BJ (cell line): ENCODE results near the gene ETS1. TPM values are rescaled to one million over a fixed set of nuclear protein-coding genes. Genes with fewer than 3 reads are reported as not detected.
A peak's percentile ranks its signal among the peaks of the same experiment; 100 is the strongest.

Experiments
- CTCF ChIA-PET: fragments of 350-600 bp; formaldehyde crosslinking; extraction: SDS; loops from one replicate; lab custom pipeline; 2021; ENCODE audit warnings: antibody characterized with exemption, inconsistent platforms; lab: Yijun Ruan, JAX
- POLR2A ChIA-PET: fragments of 300-600 bp; sonication (Branson Sonifier 250); formaldehyde crosslinking; extraction: SDS; loops from one replicate; lab custom pipeline; 2021; ENCODE audit warnings: antibody characterized with exemption; lab: Charles Lee
- DNase-seq: peaks from one replicate; pipeline ENCODE4 v3.0.0-alpha.2; 2011; ENCODE audit warnings: low read depth
- H3K27me3 ChIP-seq: 2 replicates; pipeline ENCODE4 v1.6.0; 2011; ENCODE audit warnings: low read length; ENCODE audit not compliant: control insufficient read depth, insufficient read depth
- H3K36me3 ChIP-seq: 2 replicates; pipeline ENCODE4 v1.5.1; 2011; ENCODE audit warnings: low read length; ENCODE audit not compliant: control insufficient read depth, insufficient read depth
- H3K4me3 ChIP-seq: 2 replicates; pipeline ENCODE4 v1.5.1; 2011; ENCODE audit warnings: low read depth, mild to moderate bottlenecking, control low read depth, low read length
- polyA plus RNA-seq: library from polyadenylated mRNA; depleted of rRNA; stranded (reverse); fragments of >200 nt; gene quantifications from 2 replicates; pipeline ENCODE4 v1.2.3, GENCODE V29; 2011
- TF ChIP-seq, protein P1 (sequence below): IDR thresholded peaks from 2 replicates; pipeline ENCODE4 v1.5.1; 2011; ENCODE audit warnings: low read depth, mild to moderate bottlenecking, control low read depth, inconsistent platforms, low read length, moderate library complexity; ENCODE audit not compliant: insufficient read depth

Gene ETS1
- polyA plus RNA-seq, 1 experiment: 38.5 TPM

DNA sequence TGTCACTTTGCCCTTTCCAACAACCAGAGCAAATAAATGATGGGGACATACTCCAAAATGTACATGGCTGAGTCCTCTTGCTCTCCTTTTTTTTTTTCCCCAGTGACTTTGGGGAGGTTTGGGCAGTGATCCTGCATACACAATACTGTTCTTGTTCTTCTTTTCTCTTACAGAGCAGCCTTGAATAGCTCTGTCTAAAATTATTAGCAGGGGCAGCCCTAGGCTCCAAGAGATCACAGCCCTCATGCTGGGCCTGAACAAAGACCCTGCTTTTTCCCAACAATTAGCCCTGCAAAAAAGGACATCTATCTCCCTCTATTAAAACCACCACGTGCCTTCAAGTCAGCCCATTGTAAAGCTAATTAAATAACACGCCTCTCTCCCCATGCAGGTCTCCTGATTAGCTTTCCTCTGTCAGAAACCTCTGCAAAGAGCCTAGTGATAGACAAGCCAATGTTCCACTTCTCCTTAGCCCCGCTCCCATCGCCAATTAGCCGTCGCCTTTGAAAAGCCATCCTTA is 54.7 kb downstream of the ETS1 start:
- no peaks in the 10 kb centered on the region for H3K27me3 ChIP-seq
- CTCF ChIA-PET: interaction anchor here (0.8 to 0.9 kb wide), 2 partner anchors 23 to 98 kb away, joined by 3 read pairs; no protein-coding TSS in a partner anchor
- no peaks in the 10 kb centered on the region for H3K36me3 ChIP-seq
- DNase-seq: no peak
- TF ChIP-seq, protein P1, sequence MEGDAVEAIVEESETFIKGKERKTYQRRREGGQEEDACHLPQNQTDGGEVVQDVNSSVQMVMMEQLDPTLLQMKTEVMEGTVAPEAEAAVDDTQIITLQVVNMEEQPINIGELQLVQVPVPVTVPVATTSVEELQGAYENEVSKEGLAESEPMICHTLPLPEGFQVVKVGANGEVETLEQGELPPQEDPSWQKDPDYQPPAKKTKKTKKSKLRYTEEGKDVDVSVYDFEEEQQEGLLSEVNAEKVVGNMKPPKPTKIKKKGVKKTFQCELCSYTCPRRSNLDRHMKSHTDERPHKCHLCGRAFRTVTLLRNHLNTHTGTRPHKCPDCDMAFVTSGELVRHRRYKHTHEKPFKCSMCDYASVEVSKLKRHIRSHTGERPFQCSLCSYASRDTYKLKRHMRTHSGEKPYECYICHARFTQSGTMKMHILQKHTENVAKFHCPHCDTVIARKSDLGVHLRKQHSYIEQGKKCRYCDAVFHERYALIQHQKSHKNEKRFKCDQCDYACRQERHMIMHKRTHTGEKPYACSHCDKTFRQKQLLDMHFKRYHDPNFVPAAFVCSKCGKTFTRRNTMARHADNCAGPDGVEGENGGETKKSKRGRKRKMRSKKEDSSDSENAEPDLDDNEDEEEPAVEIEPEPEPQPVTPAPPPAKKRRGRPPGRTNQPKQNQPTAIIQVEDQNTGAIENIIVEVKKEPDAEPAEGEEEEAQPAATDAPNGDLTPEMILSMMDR: no peak
- POLR2A ChIA-PET: no interaction called here
- no peak overlapping the region for H3K4me3 ChIP-seq

DNA sequence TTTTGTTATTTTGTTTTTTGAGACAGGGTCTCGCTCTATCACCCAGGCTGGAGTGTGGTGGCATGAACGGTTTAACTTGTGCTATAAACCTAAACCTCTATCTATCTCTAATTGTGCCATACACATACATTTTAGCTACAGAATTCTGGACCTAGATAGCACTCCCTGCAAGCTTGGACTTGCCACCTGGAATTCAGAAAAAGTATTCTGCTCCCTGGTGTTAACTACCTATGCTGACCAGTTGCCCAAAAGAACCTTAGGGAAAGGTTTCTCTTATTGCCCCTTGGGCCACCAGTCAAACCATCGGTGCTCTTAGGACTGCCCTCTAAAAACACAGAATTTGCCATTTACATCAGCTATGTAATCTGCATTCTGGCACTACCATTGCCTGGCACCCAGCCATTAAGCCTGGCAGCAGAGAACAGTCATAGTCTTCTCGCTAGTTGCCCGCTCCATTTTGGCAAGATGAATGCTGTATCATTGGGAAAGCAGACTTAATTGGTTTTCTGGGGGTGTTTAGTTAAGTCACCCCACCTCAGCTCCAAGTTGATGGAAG is 55.3 kb downstream of the ETS1 start:
- no peaks in the 10 kb centered on the region for H3K27me3 ChIP-seq
- H3K36me3 ChIP-seq: no peaks in the 10 kb centered on the region
- TF ChIP-seq, protein P1: no peak
- DNase-seq: no peak
- ChIA-PET CTCF (interaction anchor here (0.8 to 0.9 kb wide), 2 partner anchors 23 to 99 kb away, joined by 3 read pairs; no protein-coding TSS in a partner anchor), POLR2A (no interaction called here)
- H3K4me3 ChIP-seq: no peak overlapping the region

DNA sequence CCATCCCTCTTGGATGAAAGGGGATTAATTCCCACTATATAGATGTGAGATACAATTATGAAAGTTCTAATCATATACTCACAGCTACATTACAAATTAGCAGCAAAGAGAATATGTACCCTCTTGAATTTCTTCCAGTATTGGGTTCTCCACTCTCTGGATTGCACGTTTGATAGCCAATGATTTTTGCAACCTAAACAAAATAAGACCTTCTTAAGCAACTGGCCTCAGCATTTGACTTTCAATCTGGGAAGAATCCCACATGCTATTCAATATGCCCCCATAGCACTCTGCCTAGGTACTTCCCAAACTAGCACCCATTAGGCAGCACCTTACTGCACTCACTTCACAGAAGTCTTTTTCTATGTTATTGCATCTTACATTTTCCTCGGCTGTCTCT is 55.8 kb downstream of the ETS1 start:
- ChIA-PET CTCF (interaction anchor here (0.6 to 1.2 kb wide), 2 partner anchors 45 to 101 kb away, joined by 3 read pairs; no protein-coding TSS in a partner anchor), POLR2A (no interaction called here)

DNA sequence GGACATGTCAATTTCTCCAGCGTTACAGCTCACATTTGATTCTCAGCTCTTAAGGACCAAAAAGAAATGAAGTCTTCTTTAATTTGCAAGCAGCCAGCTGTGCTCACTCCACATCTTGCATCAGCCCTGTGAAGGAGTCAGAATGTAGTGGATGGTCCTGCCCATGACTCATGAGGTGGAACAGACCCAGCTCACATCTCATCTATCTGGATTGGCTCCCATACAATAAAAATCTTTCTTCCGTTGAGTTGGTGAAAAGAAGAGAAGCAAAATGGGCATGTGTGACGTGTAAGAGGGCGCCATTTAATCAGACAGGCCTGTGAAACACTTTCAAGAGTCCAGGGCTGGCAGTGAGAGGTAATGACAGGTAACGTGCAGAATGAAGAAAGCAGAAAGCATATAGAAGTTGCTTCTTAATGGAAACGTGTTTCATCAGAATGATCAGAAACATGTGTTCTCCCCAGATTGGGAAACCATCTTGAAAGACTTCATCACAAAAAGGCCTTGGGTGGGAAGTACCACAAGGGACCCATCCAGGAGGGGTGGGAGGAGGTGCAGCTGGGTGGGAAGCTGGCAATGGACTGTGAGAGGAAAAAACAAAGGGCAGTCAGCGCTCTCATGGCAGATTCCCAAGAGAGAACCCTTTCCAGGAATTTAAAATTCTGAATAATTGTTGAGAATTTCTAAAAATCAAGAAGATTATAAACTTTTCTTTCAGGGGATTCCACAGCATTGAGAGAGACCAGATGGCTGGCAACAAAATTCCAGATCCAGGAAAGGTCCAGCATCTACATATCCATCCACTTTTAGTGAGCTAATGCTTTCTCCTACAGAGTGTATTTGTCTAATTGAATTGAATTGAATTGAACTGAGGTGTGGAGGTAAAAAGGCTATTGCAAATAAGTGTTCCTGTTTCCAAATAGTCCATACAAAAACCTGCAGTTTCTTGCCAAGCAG is 57.0 kb downstream of the ETS1 start:
- ChIA-PET CTCF (interaction anchor here (1.2 kb wide), 2 partner anchors 13 to 102 kb away, joined by 3 read pairs; no protein-coding TSS in a partner anchor), POLR2A (no interaction called here)
- Histone ChIP-seq H3K36me3 (no peaks in the 10 kb centered on the region), H3K4me3 (no peak overlapping the region), H3K27me3 (no peaks in the 10 kb centered on the region)
- peak; percentile 90 for DNase-seq
- TF ChIP-seq, protein P1: no peak

More for the DNA sequence above, 55.8 kb downstream of the ETS1 start:
- no peaks in the 10 kb centered on the region for H3K27me3 ChIP-seq
- H3K4me3 ChIP-seq: no peak overlapping the region
- no peaks in the 10 kb centered on the region for H3K36me3 ChIP-seq
- TF ChIP-seq, protein P1: no peak
- DNase-seq: no peak

DNA sequence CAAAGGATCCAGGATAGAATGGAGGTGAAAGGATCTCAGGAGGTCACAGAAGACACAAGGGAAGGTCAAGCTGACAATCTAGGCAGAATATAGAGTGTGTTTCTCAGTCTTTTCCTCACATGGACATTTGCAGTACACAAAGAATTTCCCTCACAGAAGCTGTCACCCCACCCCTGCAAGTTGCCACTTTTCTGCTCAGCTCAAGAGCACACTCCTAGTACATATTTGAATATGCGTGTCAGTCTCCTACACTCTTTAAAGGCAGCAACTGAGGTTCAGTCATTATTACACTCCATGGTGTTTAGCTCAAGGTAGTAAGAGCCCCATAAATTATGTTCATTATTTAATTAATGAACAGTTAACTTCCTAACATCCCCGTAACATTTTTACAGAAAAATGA is 59.1 kb downstream of the ETS1 start:
- no peaks in the 10 kb centered on the region for H3K27me3 ChIP-seq
- ChIA-PET CTCF (interaction anchor here (0.9 kb wide), 1 partner anchor 9 kb away, joined by 3 read pairs; no protein-coding TSS in a partner anchor), POLR2A (no interaction called here)
- H3K36me3 ChIP-seq: no peaks in the 10 kb centered on the region
- TF ChIP-seq, protein P1: no peak
- no peak overlapping the region for H3K4me3 ChIP-seq
- no peak for DNase-seq
